ENCODE results near the gene ARHGAP22.

Gene ARHGAP22

DNA sequence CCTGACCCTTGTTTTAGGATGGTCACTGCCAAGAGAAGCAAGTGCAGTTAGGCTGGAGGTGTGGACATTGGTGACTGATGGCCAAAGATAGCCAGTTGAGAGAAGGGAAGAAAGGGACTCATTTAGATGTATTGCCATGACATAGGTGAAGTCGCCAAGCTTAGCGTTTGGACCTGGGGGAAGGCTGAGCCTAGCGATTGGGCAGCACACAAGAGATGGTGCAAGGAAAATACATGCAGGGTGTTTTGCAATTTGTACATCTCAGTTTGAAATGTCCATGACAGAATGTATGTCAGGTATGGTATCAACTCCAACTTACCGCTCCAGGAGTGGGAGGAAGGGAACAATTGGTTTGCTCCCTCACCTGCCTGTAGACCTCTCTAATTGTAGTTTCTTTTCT is 164.1 kb downstream of the ARHGAP22 start:
- ATAC-seq (ENCODE audit: low read depth) = no peak
- no peak for DNase-seq (ENCODE audit: low spot score)
- no peaks in the 10 kb centered on the region for H3K9me3 ChIP-seq (ENCODE audit: severe bottlenecking)
- no peak overlapping the region for H3K27ac ChIP-seq (ENCODE audit: poor library complexity, severe bottlenecking)
- H3K27me3 ChIP-seq (ENCODE audit: insufficient read depth, poor library complexity, severe bottlenecking) = no peaks in the 10 kb centered on the region
- H3K36me3 ChIP-seq (ENCODE audit: low read depth) = no peaks in the 10 kb centered on the region
- H3K4me1 ChIP-seq (ENCODE audit: insufficient read depth, poor library complexity, severe bottlenecking) = no peaks in the 10 kb centered on the region
- no peak overlapping the region for H3K4me3 ChIP-seq (ENCODE audit: severe bottlenecking)
- no peak for TF ChIP-seq CTCF (IDR thresholded peaks at IDR 0.05; ENCODE audit: poor library complexity, severe bottlenecking)

- H3K36me3 ChIP-seq (ENCODE audit: low read depth) = no peaks in the 10 kb centered on the region
- H3K9me3 ChIP-seq (ENCODE audit: severe bottlenecking) = no peaks in the 10 kb centered on the region
- no peak for DNase-seq (ENCODE audit: low spot score)
- TF ChIP-seq CTCF (IDR thresholded peaks at IDR 0.05; ENCODE audit: poor library complexity, severe bottlenecking) = no peak
- H3K4me1 ChIP-seq (ENCODE audit: insufficient read depth, poor library complexity, severe bottlenecking) = no peaks in the 10 kb centered on the region
- H3K27ac ChIP-seq (ENCODE audit: poor library complexity, severe bottlenecking) = no peak overlapping the region
- no peaks in the 10 kb centered on the region for H3K27me3 ChIP-seq (ENCODE audit: insufficient read depth, poor library complexity, severe bottlenecking)
- no peak overlapping the region for H3K4me3 ChIP-seq (ENCODE audit: severe bottlenecking)
- no peak for ATAC-seq (ENCODE audit: low read depth)
These were observed 165.3 kb downstream of the ARHGAP22 start for GRCh38 chr10:48439581-48440041.

DNA sequence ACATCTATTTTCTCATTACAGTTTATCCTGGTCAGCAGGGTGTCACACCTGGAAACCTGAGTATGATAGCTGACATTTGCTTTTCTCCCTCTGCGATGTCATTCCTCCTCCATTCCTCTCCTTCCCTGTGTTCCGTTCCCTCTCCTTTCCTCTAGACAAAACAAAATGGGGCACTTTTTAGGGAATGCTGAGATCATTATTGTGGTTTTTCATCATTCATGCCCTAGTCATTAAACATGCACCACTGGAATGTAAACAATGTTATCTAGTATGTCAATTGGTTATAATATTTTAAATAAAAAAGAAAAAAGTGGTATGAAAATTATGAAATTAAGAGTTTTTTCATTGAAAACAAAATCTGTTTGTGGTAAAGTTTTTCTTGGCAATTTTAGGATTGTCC is 165.8 kb downstream of the ARHGAP22 start:
- Histone ChIP-seq H3K36me3 (ENCODE audit: low read depth) (no peaks in the 10 kb centered on the region), H3K9me3 (ENCODE audit: severe bottlenecking) (no peaks in the 10 kb centered on the region), H3K27ac (ENCODE audit: poor library complexity, severe bottlenecking) (no peak overlapping the region), H3K4me1 (ENCODE audit: insufficient read depth, poor library complexity, severe bottlenecking) (no peaks in the 10 kb centered on the region), H3K4me3 (ENCODE audit: severe bottlenecking) (no peak overlapping the region), H3K27me3 (ENCODE audit: insufficient read depth, poor library complexity, severe bottlenecking) (no peaks in the 10 kb centered on the region)
- DNase-seq (ENCODE audit: low spot score) = no peak
- ATAC-seq (ENCODE audit: low read depth) = peak; percentile 53; the same call in 2 of the 3 replicates
- no peak for TF ChIP-seq CTCF (IDR thresholded peaks at IDR 0.05; ENCODE audit: poor library complexity, severe bottlenecking)

DNA sequence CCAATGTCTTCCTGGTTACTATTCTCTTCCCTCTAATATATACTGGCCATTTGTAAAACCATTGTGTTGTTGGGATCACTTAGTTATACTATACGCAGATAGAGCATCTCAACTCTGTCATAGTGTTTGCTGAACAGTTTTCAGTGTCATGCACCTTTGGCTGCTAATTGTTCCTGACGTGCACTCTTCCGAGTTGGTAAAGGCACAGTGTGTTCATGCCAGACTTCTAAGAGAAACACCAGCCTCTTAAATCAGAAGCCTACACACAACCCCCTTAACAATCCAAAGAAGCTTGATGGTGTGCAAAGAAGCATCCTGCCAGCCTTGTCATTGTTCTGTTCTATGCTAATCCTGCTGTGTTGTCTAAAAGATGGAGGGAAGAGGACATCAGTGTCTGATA is 167.3 kb downstream of the ARHGAP22 start:
- H3K9me3 ChIP-seq (ENCODE audit: severe bottlenecking) = no peaks in the 10 kb centered on the region
- no peaks in the 10 kb centered on the region for H3K4me1 ChIP-seq (ENCODE audit: insufficient read depth, poor library complexity, severe bottlenecking)
- no peak for TF ChIP-seq CTCF (IDR thresholded peaks at IDR 0.05; ENCODE audit: poor library complexity, severe bottlenecking)
- H3K27ac ChIP-seq (ENCODE audit: poor library complexity, severe bottlenecking) = no peak overlapping the region
- no peaks in the 10 kb centered on the region for H3K27me3 ChIP-seq (ENCODE audit: insufficient read depth, poor library complexity, severe bottlenecking)
- ATAC-seq (ENCODE audit: low read depth) = no peak
- H3K36me3 ChIP-seq (ENCODE audit: low read depth) = no peaks in the 10 kb centered on the region
- no peak overlapping the region for H3K4me3 ChIP-seq (ENCODE audit: severe bottlenecking)
- no peak for DNase-seq (ENCODE audit: low spot score)

DNA sequence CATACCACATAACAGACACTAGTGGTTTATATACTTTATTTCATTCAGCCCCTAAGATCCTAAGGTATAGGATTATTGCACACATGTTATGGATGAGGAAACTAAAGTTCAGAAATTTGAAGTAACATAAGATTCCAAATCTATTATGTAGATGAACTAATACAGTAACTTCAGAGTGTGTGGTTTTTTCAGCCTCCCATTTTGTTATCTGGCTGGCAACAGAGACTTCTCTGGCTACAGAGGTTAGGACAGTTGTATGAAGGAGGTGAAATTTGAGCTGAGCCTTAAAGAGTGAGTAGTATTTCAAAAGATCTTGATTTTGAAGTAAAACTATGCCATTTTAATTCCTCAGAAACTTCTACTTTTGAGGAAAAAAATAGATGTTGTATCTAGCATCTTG is 173.0 kb downstream of the ARHGAP22 start:
- Histone ChIP-seq H3K27ac (ENCODE audit: poor library complexity, severe bottlenecking) (no peak overlapping the region), H3K36me3 (ENCODE audit: low read depth) (peaks cover 10% of the 10 kb centered on the region), H3K9me3 (ENCODE audit: severe bottlenecking) (no peaks in the 10 kb centered on the region), H3K4me1 (ENCODE audit: insufficient read depth, poor library complexity, severe bottlenecking) (no peaks in the 10 kb centered on the region), H3K27me3 (ENCODE audit: insufficient read depth, poor library complexity, severe bottlenecking) (no peaks in the 10 kb centered on the region), H3K4me3 (ENCODE audit: severe bottlenecking) (no peak overlapping the region)
- TF ChIP-seq CTCF (IDR thresholded peaks at IDR 0.05; ENCODE audit: poor library complexity, severe bottlenecking) = no peak
- no peak for ATAC-seq (ENCODE audit: low read depth)
- no peak for DNase-seq (ENCODE audit: low spot score)
